Activated CD4-positive, alpha-beta T cell treated with anti-CD3 and anti-CD28 coated beads, Interleukin-2, amount 50 U/mL, for 24 hours (primary cell): ENCODE measurements around the gene ALB.

ENCODE experiments used
- DNase-seq, 2 donors: peaks; one replicate each; pipeline ENCODE4 v3.0.0-alpha.2; 2020; ENCODE audit warnings: low read depth in 1 of 2, low spot score in 1 of 2

ALB gene

GRCh38 chr4:73450398-73451004 is 46.4 kb downstream of the ALB start:
- no peak for DNase-seq

- DNase-seq: no peak
These were observed 47.3 kb downstream of the ALB start for GRCh38 chr4:73451404-73451803.

GRCh38 chr4:73451981-73452747 is 48.1 kb downstream of the ALB start:
- no peak for DNase-seq

GRCh38 chr4:73452953-73453700 is 49.0 kb downstream of the ALB start:
- no peak for DNase-seq

- DNase-seq: no peak
These were observed 49.6 kb downstream of the ALB start for GRCh38 chr4:73453701-73454005.

- DNase-seq: no peak
These were observed 50.8 kb downstream of the ALB start for GRCh38 chr4:73454920-73455319.

GRCh38 chr4:73456177-73457022 is 52.3 kb downstream of the ALB start:
- no peak for DNase-seq

- DNase-seq: no peak
These were observed 54.3 kb downstream of the ALB start for GRCh38 chr4:73458184-73459047.

- no peak for DNase-seq
These were observed 54.9 kb downstream of the ALB start for GRCh38 chr4:73459048-73459421.

GRCh38 chr4:73460913-73461522 is 56.9 kb downstream of the ALB start:
- DNase-seq: no peak

- no peak for DNase-seq
These were observed 64.1 kb downstream of the ALB start for GRCh38 chr4:73468170-73468569.

GRCh38 chr4:73470728-73471127 is 66.6 kb downstream of the ALB start:
- DNase-seq: no peak
